ENCODE measurements around the gene MOCOS.

MOCOS gene

DNA sequence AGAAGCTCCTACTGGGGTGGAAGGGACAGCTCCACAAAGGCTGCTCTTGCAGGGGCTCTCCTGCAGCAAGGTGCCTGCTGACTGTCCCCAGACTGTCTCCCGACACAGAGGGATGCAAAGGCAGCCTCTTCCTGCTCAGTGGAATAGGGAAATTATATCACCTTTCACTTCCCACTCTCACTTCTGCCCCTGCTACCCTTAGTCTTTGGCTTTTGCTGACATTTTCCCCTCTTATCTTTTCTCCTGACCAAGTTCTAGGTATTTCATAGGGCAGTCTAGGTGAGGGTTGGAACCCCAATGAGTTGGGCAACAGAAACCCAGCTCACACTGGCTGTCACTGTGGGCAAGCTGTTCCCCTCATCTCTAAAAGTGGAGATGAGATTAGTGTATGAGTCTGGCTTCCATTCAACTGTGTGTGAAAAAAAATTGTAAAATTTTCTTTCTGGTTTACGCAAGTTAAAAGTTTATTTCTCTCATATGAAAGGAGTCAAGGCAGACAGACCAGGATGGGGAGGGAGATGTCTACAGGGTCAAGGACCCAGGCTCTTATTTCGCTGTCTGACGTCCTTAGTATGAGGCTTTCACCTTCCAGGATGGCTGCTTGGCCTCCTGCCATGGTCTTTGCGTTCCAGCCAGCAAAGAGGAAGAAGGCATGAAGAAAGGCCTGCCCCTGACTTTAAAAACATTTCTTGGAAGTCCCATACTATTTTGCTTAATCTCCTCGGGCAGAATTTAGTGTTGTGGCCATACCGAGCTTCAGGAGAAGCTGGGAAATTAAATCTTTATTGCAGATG, 7.5 kb upstream of the MOCOS start:
- DNase-seq = no peak

DNA sequence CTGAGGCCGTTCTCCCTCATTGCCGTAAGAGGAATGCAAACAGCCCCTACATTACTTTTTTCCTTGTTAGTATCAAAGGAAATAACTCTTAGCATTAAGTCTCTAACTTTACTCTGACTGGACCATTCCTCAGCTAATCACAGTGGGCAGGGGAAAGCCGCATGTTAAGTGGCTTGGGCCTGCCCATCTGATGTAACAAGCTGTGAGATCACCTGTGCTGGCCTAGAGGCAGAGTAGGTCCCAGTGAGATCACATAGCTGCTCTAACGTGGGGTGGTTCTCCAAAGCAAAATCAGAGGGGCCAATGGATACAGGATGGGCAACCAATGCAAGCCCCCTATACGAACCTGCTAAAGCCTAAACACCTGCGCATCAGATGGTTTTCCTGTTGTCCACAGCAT, 5.9 kb upstream of the MOCOS start:
- DNase-seq = no peak

DNA sequence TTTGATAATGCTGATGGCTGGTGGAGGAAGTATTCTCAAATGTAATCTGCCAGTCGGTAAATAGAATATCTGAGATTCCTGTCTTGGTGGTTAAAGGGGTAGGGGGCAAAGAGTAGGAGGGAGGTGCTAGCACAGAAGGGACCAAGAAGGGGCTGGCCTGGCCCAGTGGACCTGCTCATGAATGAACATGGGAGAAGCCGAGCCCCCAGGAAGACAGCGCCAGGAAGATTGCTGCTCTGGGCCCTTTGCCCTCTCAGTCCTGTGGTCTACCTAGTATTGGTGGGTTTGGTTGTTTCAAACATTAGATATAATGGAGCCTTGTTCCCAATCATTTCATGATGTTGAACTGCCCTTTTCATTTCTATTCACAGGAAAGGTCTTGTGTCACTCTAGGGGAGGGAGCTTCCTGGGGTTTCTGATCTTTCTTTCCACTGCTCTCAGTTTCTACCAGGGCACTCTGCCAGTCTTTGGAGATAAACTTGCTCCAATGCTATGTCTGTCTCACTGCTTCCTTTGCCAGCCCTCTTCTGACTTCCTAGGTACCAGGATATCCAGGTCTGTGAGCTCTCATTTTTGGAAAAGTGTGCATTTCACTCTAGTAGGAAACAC, 5.3 kb upstream of the MOCOS start:
- DNase-seq = no peak

DNA sequence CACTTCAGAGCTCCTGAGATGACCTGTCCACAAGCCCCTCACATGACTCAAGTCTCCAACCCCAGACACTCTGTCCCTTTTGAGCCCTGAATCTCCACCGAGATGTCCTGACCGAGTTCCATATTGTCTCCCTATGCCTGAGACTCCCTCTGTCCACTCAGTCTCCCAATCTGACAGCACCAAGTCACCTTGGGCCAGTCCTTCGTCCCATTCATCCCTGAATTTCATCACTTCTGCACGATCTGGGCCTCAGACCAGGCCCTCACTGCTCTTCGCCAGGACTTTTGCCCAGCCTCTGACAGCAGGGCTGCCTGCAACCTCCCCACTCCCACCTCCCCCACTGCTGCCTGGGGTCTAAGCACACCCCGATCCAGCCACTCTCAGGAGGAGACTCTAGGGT, 4.3 kb upstream of the MOCOS start:
- DNase-seq = no peak

DNA sequence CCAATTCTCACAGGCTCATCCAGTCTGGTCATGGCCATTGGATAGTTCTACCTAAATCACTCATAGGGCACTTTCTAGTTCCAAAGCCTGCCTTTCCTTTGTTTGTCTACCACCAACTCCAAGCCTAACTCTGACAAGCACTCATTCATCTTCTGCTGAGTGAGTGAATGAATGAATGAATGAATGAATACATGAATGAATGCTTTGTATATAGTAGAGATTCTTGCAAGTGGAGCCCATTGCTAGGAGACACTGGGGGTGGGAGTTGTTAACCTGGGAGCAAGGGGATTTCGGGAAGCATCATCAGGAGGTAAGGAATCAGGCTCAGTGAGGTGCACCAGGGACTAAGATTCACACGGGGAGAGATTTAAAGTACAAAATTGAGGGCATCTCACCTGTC, 3.3 kb upstream of the MOCOS start:
- no peak for DNase-seq

DNA sequence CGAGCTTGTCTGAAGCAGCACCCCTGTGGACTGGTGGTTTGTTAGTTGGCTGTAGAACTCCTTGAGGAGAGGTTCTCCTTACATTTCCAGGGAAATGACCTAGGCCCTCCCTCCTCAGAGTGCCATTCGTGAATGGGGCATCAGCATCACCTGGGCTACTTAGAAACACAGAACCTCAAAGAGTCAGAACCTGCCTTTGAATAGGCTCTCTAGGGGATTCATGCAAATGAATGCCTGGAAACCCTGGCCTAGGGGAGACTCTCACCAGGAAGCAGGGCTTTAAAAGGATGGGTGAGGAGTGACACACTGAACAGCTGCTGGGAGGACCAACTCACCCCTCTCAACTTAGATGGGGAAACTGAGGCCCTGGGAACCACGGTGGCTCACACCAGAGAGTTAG, 2.1 kb upstream of the MOCOS start:
- no peak for DNase-seq

GRCh38 chr18:36185901-36186460, 1.3 kb upstream of the MOCOS start:
- no peak for DNase-seq

- DNase-seq = no peak
Observed at GRCh38 chr18:36186461-36187192, 670 bp upstream of the MOCOS start.

DNA sequence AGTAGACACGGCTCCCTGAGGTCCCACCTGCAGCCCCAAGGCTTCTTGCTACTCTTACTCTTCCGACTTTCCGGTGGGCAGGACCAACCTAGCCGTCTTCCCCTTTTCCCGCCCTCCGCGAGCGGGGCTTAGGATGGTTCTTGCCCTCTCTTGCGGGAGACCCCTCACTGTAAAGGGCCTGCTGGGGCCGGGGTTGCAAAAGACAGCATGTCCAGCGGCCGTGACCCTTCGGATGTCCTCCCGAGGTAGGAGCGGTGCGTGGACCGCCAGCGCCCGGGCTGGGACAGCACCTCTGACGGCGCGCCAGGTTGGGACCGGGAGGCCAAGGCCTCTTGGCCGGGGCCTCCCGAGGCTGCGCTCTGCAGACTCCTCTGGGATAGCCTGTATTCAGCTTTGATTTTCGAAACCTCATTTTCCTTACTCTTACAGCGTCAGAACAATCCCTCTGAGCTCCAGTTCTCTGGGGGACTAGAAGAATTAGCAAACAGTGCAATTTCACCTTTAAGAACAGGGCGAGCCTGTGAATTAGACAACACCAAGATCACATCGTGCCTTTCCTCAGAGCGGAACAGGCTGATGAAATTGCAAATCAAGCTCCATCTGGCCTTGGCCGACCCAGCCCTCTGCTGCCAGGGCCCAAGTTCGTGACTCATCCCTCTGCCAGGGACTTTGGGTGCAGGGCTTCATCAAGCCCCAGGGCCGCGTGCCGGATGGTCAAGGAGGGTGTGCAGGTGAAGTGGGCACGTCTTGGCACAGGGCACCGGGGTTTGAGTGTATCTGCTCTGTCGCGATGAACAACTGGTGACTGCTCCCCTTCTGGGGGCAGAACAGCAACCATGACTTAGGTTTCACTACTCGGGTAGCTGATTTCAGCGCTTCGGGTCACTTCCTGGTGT, 777 bp downstream of the MOCOS start:
- no peak for DNase-seq

GRCh38 chr18:36188916-36189315, 1.6 kb downstream of the MOCOS start:
- no peak for DNase-seq

DNA sequence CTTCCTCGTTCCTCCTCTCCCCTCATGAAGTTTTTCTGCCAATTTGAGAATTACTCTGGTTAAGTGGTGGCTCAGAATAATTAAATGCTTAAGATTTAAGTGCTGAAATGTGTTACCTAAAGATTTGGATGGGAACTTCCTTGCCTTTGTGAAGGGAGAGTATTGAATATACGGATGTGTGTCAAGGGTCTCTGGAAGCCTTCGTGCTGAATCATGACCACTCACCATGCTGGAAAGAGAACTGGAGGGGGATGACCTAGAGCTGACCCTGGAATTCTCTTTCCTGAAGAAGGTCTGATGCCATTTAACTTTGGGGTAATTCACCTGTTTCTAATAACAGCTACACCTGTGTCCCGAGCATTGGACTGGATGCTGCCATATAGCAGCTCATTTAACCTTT, 2.2 kb downstream of the MOCOS start:
- DNase-seq = no peak

DNA sequence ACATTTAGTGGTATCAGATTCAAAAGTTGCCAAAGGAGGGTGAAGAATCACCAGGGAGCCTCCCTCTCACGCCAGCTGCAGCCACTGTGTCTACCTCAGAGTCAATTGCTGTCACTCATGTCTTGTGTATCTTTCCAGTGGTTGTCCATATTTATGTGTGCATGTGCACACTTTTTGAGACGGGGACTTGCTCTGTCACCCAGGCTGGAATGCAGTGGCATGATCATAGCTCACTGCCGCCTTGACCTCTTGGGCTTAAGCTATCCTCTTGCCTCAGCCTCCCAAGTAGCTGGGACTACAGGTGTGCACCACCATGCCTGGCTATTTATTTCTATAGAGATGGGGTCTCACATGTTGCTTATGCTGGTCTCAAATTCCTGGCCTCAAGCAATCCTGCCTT, 4.0 kb downstream of the MOCOS start:
- no peak for DNase-seq

GRCh38 chr18:36191711-36192110, 4.4 kb downstream of the MOCOS start:
- DNase-seq = no peak

- DNase-seq = no peak
Observed at GRCh38 chr18:36194600-36195315, 7.5 kb downstream of the MOCOS start.

DNA sequence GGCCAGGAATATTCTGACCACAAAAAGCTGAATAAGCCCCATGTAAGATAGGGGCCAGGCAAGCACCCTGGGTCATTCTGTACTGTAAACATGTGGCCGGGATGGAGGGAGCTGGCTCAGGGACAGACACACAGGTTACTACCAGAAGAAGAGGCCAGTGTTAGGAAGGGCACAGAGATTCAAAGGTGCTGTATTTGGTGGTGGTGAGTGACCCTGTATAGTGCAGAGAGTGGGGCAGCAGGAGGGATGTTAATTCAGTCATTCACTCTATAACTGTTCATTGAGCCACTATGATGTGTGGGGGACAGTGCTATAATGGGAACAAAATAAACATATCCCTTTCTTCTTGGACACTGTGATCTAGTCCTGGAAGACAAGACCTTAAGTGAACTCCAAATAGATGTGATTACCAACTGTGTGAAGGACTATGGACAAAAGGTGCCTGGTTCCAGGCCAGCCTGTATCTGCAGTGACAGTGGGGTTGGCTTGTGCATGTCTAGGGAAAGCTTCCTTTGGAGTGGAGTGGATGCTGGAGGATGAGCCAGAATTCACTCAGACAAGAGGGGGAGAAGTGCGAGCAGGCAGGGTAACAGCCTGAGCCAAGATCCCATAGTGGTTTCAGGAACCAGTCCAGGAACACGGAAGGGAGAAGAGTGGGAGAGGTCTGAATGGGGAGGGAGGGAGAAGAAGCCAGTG, 8.3 kb downstream of the MOCOS start:
- no peak for DNase-seq

GRCh38 chr18:36196238-36196995, 9.1 kb downstream of the MOCOS start:
- no peak for DNase-seq

GRCh38 chr18:36197511-36198166, 10.3 kb downstream of the MOCOS start:
- no peak for DNase-seq

DNA sequence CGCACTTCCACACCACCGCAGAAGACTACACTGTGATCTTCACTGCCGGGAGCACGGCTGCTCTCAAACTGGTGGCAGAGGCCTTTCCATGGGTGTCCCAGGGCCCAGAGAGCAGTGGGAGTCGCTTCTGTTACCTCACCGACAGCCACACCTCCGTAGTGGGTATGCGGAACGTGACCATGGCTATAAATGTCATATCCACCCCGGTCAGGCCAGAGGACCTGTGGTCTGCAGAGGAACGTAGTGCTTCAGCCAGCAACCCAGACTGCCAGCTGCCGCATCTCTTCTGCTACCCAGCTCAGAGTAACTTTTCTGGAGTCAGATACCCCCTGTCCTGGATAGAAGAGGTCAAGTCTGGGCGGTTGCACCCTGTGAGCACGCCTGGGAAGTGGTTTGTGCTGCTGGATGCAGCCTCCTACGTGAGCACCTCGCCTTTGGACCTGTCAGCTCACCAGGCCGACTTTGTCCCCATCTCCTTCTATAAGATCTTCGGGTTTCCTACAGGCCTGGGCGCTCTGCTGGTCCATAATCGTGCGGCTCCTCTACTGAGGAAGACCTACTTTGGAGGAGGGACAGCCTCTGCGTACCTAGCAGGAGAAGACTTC, 12.5 kb downstream of the MOCOS start:
- DNase-seq = no peak

GRCh38 chr18:36200354-36200771, 13.1 kb downstream of the MOCOS start:
- no peak for DNase-seq

DNA sequence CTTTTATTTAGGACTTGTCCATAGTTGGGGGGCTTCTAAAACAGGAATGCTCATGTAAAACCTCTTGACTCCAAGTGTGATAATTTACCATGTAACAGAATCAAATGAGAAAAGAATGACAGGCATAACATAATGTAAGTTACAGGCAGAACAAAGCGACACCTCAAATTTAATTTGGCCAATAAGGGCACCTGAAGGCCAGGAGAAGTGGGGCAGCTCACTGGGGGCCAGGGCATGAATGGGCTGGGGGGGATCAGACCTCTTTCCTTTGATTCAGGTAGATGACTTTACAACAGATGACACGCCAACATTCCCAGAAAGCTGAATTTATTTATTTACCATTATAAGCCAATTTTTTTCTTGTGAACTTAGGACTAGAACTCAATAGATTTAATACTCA, 14.5 kb downstream of the MOCOS start:
- DNase-seq = no peak
